Ramos (cell line): ENCODE measurements around the gene GALT.

Experiments
- in situ Hi-C: fragments of 300-500 bp; cut with MboI; formaldehyde crosslinking; loops from one replicate; pipeline ENCODE4 v1.14.3; 2022; ENCODE audit warnings: low sequenced_read_pairs; ENCODE audit not compliant: unreplicated experiment

GALT gene

DNA sequence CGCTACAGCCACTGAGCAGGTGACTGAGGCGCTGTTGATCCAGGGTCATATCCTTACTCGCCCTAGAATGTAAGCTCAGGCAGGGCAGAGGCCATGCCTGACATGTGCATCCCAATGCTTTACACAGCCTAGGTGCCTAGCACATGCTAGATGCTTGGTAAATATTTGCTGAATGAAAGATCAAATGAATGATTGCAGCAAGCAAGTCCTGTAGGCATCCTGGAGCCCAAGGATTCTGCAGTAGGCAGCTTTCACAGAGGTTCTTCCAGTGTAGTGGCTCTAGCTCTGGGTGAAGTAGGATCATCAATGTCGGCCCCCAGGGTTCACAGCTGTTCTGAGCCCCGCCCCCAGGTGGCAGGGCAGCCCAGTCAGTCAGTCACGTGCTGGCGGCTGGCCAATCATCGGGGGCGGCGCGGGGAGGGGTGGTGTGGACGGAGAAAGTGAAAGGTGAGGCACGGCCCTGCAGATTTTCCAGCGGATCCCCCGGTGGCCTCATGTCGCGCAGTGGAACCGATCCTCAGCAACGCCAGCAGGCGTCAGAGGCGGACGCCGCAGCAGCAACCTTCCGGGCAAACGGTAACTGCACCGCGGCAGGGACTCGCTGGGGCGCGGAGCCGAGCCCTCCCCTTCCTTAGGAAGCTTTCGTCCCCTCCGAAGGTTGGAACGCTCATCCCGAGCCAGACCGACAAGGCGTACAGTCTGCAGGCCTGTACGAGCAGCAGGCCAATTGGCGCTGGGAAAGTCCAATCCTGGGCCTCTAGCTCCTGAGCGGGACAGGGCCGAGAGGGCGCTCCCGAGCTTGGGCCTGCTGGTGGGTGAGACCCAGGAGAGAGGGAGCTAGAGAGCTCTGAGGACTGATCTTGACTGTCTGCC is at the start of gene GALT:
Gene GALT, plus strand, starts transcription at position 465 of the 873 bp plus-strand sequence. Its CDS starts 30 bp downstream, at position 495.
- in situ Hi-C loops = no loop called here

- in situ Hi-C loops = loop anchor here (25.0 kb wide), 1 partner anchor 162 kb away; no protein-coding TSS in a partner anchor
These were observed 46.9 kb upstream of the GALT start for GRCh38 chr9:34599546-34599945.

- in situ Hi-C loops = no loop called here
These were observed 45.6 kb upstream of the GALT start for GRCh38 chr9:34600908-34601307.

DNA sequence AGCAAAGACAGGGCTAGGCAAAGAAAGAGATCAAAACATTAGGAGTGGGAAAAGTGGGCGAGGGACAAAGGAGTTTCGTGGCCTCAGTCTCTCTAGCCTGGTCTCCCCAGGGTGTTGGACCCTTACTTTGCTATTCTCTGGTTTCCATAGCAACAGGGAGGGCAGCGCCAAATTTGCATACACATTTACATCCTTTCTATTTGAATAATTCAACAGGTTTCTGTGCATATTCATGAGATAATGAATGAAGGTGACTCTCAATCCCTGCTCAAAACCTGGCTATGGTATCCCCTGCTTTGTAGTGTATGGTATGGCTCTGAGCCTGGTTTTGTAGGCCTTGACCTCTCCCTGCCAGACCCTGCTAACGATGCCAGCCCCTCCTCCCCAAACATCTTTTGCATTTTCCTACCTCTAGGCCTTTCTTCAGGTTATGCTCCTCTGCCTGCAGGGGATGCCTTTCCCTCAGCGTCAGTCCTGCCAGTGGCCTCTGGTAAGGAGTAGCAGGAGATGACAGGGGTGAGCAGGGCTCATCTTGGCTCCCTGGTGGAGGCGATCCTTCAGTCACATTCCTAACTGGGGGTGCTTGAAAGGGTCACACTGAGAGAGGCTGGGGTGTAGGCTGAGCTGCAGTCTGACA is 44.4 kb upstream of the GALT start:
- in situ Hi-C loops = no loop called here

DNA sequence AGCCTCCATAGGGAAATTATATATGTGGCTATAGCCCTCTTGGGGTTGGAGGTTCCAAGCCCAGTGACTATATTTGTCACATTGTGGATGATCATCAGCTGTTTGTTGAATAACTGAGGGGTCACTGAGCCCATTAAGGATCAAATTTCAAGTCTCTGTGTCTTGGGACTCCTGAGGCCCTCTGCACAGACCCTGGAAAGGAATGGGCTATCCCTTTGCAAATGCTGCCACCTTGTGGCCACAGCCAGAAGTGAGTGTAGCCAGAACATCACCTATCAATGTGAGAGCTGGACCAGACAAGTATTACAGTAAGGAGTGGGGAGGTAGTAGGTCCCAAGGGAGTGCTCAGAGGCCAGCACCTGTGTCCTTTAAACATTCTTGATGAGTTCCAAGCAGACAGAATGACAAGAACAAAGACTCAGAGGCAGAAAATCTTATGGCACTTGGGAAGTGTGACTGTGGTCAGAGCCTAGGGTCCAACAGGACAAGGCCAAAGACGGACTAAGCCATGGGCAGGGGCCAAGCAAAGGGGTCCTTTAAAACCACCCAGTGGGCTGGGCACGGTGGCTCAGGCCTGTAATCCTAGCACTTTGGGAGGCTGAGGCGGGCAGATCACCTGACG is 42.8 kb upstream of the GALT start:
- in situ Hi-C loops = no loop called here

- in situ Hi-C loops = no loop called here
These were observed 40.3 kb upstream of the GALT start for GRCh38 chr9:34606190-34606589.

DNA sequence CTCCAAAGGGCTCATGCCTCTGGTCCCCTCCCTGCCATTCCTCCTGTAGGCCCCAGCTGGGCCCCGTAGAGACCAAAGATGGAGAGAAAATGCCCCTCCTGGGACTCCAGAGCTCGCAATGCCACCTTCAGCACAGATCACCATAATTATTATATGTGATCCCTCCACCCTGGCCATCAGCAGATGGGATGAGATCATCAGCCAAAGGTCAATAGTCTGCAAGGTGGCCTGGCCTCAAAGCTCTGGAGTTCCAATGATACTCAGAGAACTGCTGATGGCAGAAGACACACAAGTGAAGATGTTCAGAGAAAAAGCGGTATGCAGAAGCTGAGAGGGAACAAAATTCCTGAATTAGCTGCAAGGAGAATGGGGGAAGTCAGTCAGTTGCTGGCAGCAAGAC is 39.6 kb upstream of the GALT start:
- in situ Hi-C loops = no loop called here

- in situ Hi-C loops = no loop called here
These were observed 39.1 kb upstream of the GALT start for GRCh38 chr9:34607331-34607730.

GRCh38 chr9:34610434-34611206 is 35.9 kb upstream of the GALT start:
- in situ Hi-C loops = no loop called here

DNA sequence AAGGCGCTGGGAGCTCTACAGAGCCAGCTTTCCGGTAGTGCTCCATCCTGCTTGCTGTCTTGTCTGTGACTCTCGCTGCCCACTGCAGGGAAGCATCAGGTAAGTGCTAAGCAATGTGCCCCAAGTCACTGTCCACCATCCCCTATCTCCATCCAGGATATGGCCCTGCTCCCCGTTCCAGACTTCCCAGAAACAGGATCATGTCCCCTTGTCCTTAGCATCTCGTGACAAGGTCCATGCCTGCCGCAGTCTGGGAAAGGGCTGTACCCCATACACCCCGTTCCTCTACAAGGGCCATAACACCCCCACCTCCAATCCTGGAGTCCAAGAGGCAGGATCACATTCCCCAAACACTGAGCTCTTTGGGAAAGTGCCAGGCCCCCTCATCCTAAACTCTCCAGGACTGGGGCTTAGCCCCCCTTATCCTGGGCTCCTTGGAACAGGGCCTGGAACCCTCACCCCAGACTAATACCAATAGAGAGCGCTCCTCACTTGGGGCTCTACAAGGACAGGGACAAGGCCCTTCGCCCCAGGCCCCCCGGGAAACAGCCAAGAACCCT is 35.1 kb upstream of the GALT start:
- in situ Hi-C loops = no loop called here

- in situ Hi-C loops = no loop called here
These were observed 34.4 kb upstream of the GALT start, which contains the start of gene RPP25L for GRCh38 chr9:34611811-34612787. TSS of gene RPP25L (minus strand) at chr9:34612097. CDS start at chr9:34611296, 801 bp downstream.

DNA sequence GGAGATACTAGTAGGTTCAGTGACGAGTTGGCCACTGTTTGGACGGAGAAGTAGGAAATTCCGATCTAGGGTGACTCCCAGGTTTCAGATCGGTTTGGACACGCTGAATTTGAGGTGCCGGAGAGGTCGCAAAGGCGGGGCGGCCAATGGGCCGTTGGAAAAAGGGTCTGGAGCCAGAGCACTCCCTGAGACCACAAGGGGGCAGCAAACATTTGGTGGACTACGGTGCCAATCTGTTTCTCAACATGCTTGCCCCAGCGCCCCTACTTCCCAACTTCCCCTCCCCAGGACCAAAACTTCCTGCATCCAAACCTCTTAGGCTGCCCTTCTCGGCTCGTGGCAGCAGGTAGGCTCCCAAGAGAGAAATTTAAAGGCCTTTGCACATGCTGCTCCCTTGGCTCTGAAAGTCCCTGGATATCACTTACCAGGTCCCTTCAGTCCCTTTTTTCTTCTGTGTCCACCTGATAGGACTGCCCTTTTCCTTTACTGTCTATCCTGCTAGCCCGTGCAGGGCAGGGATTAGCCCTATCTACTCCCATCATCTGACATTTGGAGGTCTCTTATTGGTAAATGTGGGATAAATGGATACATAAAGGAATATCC is 33.6 kb upstream of the GALT start:
- in situ Hi-C loops = no loop called here

GRCh38 chr9:34615132-34615531 is 31.3 kb upstream of the GALT start:
- in situ Hi-C loops = no loop called here

DNA sequence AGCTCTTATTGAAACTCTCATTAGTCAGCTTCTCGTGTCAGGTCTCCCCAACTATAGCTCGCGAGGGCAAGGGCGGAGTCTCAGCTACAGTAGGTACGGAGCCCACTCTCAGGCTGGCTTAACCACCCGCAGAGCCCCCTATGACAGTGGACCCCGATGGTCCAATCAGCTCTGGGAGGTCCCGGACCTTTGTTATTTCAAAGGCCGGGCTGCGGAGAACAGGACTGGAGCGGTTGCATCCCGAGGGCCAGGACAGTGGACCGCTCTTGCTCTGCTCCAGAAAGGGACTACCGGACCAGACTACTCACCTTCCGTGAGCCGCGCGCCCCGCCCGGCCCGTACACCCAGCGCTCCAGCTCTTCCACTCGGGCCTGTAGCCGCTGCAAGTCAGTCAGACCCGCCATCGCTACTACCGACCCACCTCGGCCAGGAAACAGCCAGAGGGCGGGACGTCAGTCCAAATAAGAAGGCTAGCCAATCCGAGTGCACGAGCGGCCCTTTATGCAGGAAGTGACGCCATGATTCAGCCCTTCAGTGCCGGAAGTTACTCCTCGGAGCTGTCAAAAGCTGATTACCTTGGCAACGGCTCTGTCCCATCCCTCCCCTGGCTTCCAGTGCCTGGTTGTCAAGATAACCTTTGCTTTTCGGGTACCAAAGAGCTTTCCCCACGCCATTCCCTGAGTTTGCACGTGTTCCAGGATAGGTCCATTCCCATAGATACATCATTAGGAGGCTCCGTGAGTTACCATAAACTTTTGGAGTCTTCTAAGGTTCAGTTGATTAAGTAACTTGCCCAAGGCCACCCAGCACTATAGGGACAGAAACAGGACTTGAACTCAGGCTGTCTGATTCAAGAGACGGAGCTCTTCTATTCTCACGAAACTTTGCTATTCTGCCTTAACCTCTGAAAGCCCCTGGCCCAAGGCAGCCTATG is 26.1 kb upstream of the GALT start, which contains the start of gene DCTN3:
Gene DCTN3, minus strand, starts transcription at position 435 of the 934 bp plus-strand sequence. Its CDS starts 31 bp downstream, at position 404.
- in situ Hi-C loops = no loop called here

GRCh38 chr9:34623374-34624235 is 22.9 kb upstream of the GALT start:
- in situ Hi-C loops = no loop called here

- in situ Hi-C loops = no loop called here
These were observed 21.8 kb upstream of the GALT start for GRCh38 chr9:34624475-34625185.
